SK-N-SH treated with all-trans-retinoic acid at 6 μM for 48 hours (cell line): Measurements from ENCODE around the gene TRAK1.
A peak's percentile ranks its signal among the peaks of the same experiment; 100 is the strongest.

Experiments used
- ATAC-seq: fragments of 200-7000 bp; cut with Tn5 transposase; 3 replicates; pipeline ENCODE4 v1.9.1; 2020; ENCODE audit warnings: mild to moderate bottlenecking, moderate library complexity
- ARNTL ChIP-seq: fragments of 450-650 bp; formaldehyde crosslinking; IDR thresholded peaks from 2 replicates; pipeline ENCODE4 v1.5.0; 2020; ENCODE audit warnings: low read depth, mild to moderate bottlenecking, moderate library complexity, borderline replicate concordance
- BACH2 ChIP-seq: fragments of 250-450 bp; sonication (Bioruptor Pico); IDR thresholded peaks from 2 replicates; pipeline ENCODE4 v1.9.0; 2021; ENCODE audit warnings: mild to moderate bottlenecking, borderline replicate concordance
- CSDC2 ChIP-seq: fragments of 250-450 bp; sonication (Bioruptor Pico); IDR thresholded peaks from 2 replicates; pipeline ENCODE4 v1.5.0; 2020; ENCODE audit warnings: mild to moderate bottlenecking, moderate library complexity
- ESRRG ChIP-seq: fragments of 250-450 bp; sonication (Bioruptor Pico); IDR thresholded peaks from 2 replicates; pipeline ENCODE4 v1.6.1; 2021; ENCODE audit warnings: mild to moderate bottlenecking
- GLIS3 ChIP-seq: fragments of 250-450 bp; sonication (Bioruptor Pico); IDR thresholded peaks from 2 replicates; pipeline ENCODE4 v1.5.0; 2020; ENCODE audit warnings: mild to moderate bottlenecking, moderate library complexity
- ISL1 ChIP-seq: fragments of 250-450 bp; sonication (Bioruptor Pico); IDR thresholded peaks from 2 replicates; pipeline ENCODE4 v2.1.2; 2022; ENCODE audit warnings: mild to moderate bottlenecking, moderate library complexity
- OSR1 ChIP-seq: fragments of 250-450 bp; sonication (Bioruptor Pico); IDR thresholded peaks from 2 replicates; pipeline ENCODE4 v1.8.0; 2022; ENCODE audit warnings: moderate library complexity, mild to moderate bottlenecking, inconsistent platforms
- PPARA ChIP-seq: fragments of 250-450 bp; sonication (Bioruptor Pico); IDR thresholded peaks from 2 replicates; pipeline ENCODE4 v1.5.0; 2020; ENCODE audit warnings: mild to moderate bottlenecking, borderline replicate concordance
- RARB ChIP-seq: fragments of 250-450 bp; sonication (Bioruptor Pico); IDR thresholded peaks from 2 replicates; pipeline ENCODE4 v1.8.0; 2021; ENCODE audit warnings: mild to moderate bottlenecking, moderate library complexity
- SNAI2 ChIP-seq: fragments of 250-450 bp; sonication (Bioruptor Pico); IDR thresholded peaks from 2 replicates; pipeline ENCODE4 v1.5.0; 2020; ENCODE audit warnings: mild to moderate bottlenecking, moderate library complexity
- TCF4 ChIP-seq: fragments of 250-450 bp; sonication (Bioruptor Pico); IDR thresholded peaks from 2 replicates; pipeline ENCODE4 v1.8.0; 2021; ENCODE audit warnings: mild to moderate bottlenecking, moderate library complexity, borderline replicate concordance
- TOX ChIP-seq: fragments of 250-450 bp; sonication (Bioruptor Pico); IDR thresholded peaks from 2 replicates; pipeline ENCODE4 v1.8.0; 2021; ENCODE audit warnings: mild to moderate bottlenecking, moderate library complexity, borderline replicate concordance
- ZC3H10 ChIP-seq: fragments of 250-450 bp; sonication (Bioruptor Pico); IDR thresholded peaks from 2 replicates; pipeline ENCODE4 v1.5.1; 2021; ENCODE audit warnings: mild to moderate bottlenecking, moderate library complexity
- ZFP3 ChIP-seq: fragments of 250-450 bp; sonication (Bioruptor Pico); IDR thresholded peaks from 2 replicates; pipeline ENCODE4 v1.5.0; 2020; ENCODE audit warnings: mild to moderate bottlenecking, moderate library complexity
- ZNF70 ChIP-seq: fragments of 450-650 bp; formaldehyde crosslinking; IDR thresholded peaks from 2 replicates; pipeline ENCODE4 v1.5.0; 2020; ENCODE audit warnings: mild to moderate bottlenecking, moderate library complexity
- ZNF8 ChIP-seq: fragments of 450-650 bp; formaldehyde crosslinking; IDR thresholded peaks from 2 replicates; pipeline ENCODE4 v1.5.0; 2020; ENCODE audit warnings: mild to moderate bottlenecking, moderate library complexity
- TF ChIP-seq, protein P1 (sequence below): fragments of 250-450 bp; sonication (Bioruptor Pico); IDR thresholded peaks from 2 replicates; pipeline ENCODE4 v1.5.1; 2021; ENCODE audit warnings: mild to moderate bottlenecking, moderate library complexity
- TF ChIP-seq, protein P2 (sequence below): fragments of 250-450 bp; sonication (Bioruptor Pico); IDR thresholded peaks from 2 replicates; pipeline ENCODE4 v1.8.0; 2020; ENCODE audit warnings: mild to moderate bottlenecking, moderate library complexity, borderline replicate concordance
- TF ChIP-seq, protein P3 (sequence below): fragments of 250-450 bp; sonication (Bioruptor Pico); IDR thresholded peaks from 2 replicates; pipeline ENCODE4 v1.8.0; 2021; ENCODE audit warnings: low read depth, mild to moderate bottlenecking, moderate library complexity, borderline replicate concordance
- TF ChIP-seq, protein P4 (sequence below): fragments of 250-450 bp; sonication (Bioruptor Pico); IDR thresholded peaks from 2 replicates; pipeline ENCODE4 v1.5.1; 2020; ENCODE audit warnings: low read depth, mild to moderate bottlenecking, moderate library complexity

The TRAK1 gene

GRCh38 chr3:42163622-42164244, 72.6 kb downstream of the TRAK1 start (continued):
- TF ChIP-seq, protein P1, sequence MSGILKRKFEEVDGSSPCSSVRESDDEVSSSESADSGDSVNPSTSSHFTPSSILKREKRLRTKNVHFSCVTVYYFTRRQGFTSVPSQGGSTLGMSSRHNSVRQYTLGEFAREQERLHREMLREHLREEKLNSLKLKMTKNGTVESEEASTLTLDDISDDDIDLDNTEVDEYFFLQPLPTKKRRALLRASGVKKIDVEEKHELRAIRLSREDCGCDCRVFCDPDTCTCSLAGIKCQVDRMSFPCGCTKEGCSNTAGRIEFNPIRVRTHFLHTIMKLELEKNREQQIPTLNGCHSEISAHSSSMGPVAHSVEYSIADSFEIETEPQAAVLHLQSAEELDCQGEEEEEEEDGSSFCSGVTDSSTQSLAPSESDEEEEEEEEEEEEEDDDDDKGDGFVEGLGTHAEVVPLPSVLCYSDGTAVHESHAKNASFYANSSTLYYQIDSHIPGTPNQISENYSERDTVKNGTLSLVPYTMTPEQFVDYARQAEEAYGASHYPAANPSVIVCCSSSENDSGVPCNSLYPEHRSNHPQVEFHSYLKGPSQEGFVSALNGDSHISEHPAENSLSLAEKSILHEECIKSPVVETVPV (CRISPR knock-in tag): no peak
- no peak for TF ChIP-seq GLIS3 (CRISPR knock-in tag)
- no peak for TF ChIP-seq ZNF70 (CRISPR knock-in tag)
- TF ChIP-seq ISL1: no peak
- no peak for TF ChIP-seq ZC3H10 (CRISPR knock-in tag)

DNA sequence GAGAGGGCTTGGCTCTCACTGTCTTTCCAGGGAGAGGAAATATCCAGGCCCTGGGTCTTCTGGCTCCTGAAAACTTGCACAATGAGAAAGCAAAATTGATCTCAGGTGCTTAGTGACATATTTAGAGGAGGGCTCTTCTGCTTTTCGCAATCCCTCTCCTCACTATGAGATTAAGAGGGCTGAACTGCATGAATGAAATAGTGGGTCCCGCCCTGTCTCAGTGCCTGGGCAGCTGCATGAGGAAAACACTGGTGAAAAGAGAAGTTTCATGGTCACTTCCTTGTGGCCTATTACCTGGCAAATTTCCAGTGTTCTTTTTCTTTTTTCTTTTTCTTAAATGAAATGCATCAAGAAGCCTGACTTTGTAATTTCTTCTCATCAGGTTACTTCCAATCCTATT, 73.5 kb downstream of the TRAK1 start:
- TF ChIP-seq ZFP3 (CRISPR knock-in tag): no peak
- ATAC-seq: no peak

DNA sequence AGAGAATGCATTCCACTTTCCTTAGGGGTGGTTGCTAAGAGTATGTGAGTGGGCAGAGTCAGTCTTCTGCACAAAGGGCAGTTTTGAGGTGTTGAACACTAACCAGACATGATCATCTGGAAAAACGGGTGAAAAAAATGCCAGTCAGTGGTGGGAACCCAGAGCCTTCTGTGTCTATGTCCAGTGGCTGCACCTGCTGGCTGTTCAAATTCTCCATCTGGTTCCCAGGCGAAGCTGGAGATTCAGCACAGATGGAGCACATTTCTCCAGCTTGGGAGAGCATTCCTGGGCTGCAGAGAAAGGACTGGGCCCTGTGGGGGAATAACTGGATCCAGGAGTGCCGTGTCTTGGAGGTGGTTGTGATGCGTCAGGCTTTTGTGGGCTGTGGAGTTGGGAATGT, 74.1 kb downstream of the TRAK1 start:
- no peak for ATAC-seq
- TF ChIP-seq ARNTL (CRISPR knock-in tag) (no peak), CSDC2 (CRISPR knock-in tag) (no peak), TOX (CRISPR knock-in tag) (no peak), RARB (CRISPR knock-in tag) (no peak), TCF4 (no peak), ISL1 (no peak)

- ATAC-seq: no peak
Measured at GRCh38 chr3:42166214-42166613, 75.1 kb downstream of the TRAK1 start.

DNA sequence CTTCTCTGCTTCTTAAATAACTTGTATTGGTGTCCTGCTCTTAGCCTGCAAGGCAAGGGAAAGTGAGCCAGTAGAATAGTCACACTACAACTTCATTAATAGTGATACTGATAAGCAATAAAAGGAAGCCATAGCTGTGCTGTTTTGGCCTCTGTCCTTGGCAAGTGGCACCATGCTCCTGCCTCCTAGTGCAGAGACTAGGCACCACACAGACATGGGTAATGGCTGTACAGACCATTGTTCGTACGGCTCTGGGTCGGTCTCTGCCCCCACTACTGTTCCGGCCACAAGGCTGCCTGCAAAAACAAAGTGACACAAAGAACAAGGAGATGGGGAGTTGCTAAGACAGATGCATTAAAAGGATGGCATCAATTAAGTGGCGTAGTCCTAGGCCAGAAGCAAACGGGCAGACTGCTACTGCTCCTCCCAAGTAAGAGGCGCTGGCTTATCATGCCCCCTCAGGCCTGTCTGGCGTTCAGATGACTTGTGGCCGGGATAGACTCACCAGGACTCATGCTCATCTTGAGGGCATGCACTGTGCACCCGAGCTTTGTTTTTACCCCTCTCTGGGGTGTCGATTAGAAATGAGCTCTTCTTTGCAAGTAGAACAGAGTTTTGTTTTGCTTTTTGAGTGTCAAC, 75.6 kb downstream of the TRAK1 start:
- peak; percentile 20; the same call in 1 of the 3 replicates for ATAC-seq
- no peak for TF ChIP-seq ZFP3 (CRISPR knock-in tag)
- TF ChIP-seq BACH2 (CRISPR knock-in tag): no peak

More at GRCh38 chr3:42166214-42166613, 75.1 kb downstream of the TRAK1 start:
- no peak for TF ChIP-seq TOX (CRISPR knock-in tag)
- no peak for TF ChIP-seq RARB (CRISPR knock-in tag)
- TF ChIP-seq ZNF70 (CRISPR knock-in tag): no peak
- no peak for TF ChIP-seq ZNF8

DNA sequence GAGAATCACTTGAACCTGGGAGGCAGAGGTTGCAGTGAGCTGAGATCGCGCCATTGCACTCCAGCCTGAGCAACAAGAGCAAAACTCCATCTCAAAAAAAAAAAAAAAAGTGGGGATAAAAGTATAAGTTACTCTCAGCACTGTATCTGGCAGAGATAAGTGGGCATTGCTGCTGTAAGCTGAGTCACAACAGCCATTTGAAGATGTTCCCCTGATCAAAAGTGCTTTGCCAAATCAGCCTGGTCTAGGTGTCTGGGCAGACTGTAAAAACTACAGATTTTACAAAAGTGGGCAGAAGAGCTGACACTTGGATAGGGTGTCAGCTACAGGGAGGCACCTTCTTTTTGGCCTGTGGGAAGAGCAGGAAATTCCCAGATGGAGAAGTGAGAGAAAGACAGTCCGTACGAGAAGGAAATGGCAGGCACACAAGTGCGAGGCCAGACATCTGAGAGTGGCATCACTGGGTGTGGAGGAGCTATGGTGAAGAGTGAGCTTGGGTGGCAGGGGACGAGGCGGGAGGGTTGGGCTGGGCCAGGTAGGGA, 78.5 kb downstream of the TRAK1 start:
- no peak for ATAC-seq
- TF ChIP-seq GLIS3 (CRISPR knock-in tag): no peak

DNA sequence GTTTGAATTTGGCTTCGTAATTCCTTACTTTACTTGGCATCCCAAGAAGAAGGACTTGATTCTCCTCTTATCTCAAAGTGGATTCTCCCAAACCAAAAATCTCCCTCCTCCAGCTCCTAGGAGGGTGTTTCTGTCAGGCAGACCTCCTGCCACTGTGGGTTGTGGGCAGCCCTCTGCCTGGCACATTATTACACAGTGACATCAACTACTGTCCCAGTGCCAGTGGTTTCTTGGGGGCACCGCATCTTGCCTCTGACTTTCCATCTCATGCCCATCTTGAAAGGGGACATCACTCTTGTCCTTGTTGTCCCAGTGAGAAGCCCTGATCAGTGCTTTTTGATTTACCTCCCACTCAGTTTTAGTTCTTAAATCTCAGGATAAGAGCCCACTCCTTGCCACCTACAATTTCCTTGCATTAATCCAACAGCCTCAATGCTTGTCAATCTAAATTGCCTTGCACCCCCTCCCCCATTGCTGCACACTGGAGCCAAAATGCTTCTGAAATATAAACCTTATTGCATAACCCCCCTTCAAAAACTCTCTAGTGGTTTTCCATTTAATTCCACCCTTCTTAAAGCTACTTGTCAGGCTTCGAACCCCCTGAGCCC, 81.0 kb downstream of the TRAK1 start:
- TF ChIP-seq, protein P2, sequence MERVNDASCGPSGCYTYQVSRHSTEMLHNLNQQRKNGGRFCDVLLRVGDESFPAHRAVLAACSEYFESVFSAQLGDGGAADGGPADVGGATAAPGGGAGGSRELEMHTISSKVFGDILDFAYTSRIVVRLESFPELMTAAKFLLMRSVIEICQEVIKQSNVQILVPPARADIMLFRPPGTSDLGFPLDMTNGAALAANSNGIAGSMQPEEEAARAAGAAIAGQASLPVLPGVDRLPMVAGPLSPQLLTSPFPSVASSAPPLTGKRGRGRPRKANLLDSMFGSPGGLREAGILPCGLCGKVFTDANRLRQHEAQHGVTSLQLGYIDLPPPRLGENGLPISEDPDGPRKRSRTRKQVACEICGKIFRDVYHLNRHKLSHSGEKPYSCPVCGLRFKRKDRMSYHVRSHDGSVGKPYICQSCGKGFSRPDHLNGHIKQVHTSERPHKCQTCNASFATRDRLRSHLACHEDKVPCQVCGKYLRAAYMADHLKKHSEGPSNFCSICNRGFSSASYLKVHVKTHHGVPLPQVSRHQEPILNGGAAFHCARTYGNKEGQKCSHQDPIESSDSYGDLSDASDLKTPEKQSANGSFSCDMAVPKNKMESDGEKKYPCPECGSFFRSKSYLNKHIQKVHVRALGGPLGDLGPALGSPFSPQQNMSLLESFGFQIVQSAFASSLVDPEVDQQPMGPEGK (CRISPR knock-in tag): no peak
- TF ChIP-seq PPARA (CRISPR knock-in tag): no peak
- no peak for TF ChIP-seq ESRRG (CRISPR knock-in tag)
- no peak for TF ChIP-seq BACH2 (CRISPR knock-in tag)
- TF ChIP-seq, all 23 proteins: peak for 0
- ATAC-seq: no peak

GRCh38 chr3:42173307-42173706, 82.2 kb downstream of the TRAK1 start:
- no peak for ATAC-seq
- no peak for TF ChIP-seq GLIS3 (CRISPR knock-in tag)
- TF ChIP-seq SNAI2 (CRISPR knock-in tag): no peak
- TF ChIP-seq, protein P3, sequence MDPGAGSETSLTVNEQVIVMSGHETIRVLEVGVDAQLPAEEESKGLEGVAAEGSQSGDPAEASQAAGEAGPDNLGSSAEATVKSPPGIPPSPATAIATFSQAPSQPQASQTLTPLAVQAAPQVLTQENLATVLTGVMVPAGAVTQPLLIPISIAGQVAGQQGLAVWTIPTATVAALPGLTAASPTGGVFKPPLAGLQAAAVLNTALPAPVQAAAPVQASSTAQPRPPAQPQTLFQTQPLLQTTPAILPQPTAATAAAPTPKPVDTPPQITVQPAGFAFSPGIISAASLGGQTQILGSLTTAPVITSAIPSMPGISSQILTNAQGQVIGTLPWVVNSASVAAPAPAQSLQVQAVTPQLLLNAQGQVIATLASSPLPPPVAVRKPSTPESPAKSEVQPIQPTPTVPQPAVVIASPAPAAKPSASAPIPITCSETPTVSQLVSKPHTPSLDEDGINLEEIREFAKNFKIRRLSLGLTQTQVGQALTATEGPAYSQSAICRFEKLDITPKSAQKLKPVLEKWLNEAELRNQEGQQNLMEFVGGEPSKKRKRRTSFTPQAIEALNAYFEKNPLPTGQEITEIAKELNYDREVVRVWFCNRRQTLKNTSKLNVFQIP (CRISPR knock-in tag): no peak
- TF ChIP-seq OSR1: no peak
- TF ChIP-seq, protein P4, sequence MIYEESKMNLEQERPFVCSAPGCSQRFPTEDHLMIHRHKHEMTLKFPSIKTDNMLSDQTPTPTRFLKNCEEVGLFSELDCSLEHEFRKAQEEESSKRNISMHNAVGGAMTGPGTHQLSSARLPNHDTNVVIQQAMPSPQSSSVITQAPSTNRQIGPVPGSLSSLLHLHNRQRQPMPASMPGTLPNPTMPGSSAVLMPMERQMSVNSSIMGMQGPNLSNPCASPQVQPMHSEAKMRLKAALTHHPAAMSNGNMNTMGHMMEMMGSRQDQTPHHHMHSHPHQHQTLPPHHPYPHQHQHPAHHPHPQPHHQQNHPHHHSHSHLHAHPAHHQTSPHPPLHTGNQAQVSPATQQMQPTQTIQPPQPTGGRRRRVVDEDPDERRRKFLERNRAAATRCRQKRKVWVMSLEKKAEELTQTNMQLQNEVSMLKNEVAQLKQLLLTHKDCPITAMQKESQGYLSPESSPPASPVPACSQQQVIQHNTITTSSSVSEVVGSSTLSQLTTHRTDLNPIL (CRISPR knock-in tag): no peak
- no peak for TF ChIP-seq BACH2 (CRISPR knock-in tag)
